ENCODE measurements around the gene ATP6AP2. TPM values are rescaled to one million over a fixed set of nuclear protein-coding genes. Genes with fewer than 3 reads are reported as not detected.

ATP6AP2 gene
- polyA plus RNA-seq, 3 donors, result 158 to 191 (median 173) TPM

DNA sequence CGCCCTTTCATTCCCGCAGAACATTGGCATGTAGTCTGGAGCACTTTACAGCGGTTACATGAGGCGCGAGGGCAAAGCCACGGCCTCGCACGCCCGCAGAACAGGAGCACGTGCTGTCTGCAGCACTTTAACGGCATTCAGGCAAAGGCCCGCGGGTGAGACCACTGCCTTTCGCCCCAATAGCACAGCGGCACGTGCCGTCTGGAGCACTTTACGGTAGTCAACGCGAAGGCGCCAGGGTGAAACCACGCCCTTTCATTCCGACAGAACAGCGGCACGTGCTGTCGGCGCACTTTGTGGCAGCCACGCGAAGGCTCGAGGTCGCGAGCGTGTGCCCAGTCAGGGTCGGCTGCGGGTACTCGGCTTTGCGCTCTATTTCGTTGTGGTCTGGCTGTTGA is 42.4 kb downstream of the ATP6AP2 start, which contains the start of gene MPC1L:
MPC1L (plus strand) TSS at position 290 of the 398 bp plus-strand sequence. CDS start 138 bp downstream, outside the sequence.
- DNase-seq, result no peak

DNA sequence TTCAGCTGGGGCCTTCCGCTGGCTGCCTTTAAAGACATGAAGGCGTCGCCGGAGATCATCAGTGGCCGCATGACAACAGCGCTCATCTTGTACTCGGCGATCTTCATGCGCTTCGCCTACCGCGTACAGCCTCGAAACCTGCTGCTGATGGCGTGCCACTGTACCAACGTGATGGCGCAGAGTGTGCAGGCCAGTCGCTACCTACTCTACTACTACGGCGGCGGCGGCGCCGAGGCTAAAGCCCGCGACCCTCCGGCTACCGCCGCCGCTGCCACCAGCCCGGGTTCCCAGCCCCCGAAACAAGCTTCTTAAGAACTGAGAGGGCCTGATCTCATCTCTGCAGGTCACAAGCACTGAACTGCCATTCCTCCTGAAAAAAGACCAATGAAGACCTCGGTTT is 42.9 kb downstream of the ATP6AP2 start:
- no peak for DNase-seq

DNA sequence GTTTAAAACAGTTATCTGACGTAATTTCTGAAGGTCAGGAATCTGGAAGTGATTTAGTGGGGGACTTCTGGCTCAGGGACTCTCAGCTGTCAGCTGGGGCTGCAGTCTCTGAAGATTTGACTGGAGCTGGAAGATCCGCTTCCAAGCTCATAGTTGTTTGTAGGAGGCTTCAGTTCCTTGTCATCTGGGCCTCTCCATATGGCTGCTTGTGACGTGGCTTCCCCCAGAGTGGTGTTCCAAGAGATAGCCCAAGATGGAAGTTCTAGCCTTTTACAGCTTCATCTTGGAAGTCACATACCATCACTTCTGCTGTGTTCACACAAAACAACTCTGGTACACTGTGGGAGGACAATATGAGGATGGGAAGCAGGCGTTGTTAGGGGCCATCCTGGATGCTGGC is 44.5 kb downstream of the ATP6AP2 start:
- no peak for DNase-seq

DNA sequence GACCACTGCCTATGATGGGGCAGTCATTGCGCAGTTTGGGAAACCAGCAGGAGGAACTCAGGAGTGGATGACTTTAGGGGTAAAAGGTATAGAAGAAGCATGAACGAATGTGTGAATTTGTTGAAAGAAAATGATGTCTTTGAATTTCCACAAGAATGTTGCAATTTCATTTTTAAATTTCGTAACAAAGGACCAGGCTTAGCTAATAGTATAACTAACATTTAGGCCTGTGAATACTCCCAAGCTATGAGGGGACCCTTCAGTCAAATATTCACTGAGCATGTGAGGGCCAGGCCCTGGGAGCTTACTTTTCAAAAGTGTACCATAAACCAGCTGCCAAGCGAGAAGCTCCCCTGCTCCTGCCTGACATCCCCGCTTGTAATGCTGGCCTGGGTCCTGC is 47.7 kb downstream of the ATP6AP2 start:
- no peak for DNase-seq

DNA sequence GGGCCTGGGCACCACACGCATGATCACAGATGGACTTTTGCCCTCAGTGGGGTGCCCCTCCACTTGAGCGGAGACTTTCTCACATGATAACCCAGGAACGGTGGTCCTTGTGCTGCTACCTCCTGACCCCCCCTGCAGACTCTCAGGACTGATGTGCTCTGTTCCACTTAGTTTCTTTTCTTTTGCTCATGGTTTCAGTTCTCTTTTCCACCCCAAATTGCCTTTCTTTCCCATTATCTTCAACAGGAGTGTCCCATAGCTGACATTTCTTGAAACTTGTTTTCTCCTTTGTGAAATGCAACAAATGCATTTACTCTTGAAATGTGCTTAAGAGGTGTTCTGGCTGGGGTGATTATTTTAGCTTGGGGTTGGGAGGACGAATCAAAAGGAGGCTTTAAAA is 51.4 kb downstream of the ATP6AP2 start:
- no peak for DNase-seq

DNA sequence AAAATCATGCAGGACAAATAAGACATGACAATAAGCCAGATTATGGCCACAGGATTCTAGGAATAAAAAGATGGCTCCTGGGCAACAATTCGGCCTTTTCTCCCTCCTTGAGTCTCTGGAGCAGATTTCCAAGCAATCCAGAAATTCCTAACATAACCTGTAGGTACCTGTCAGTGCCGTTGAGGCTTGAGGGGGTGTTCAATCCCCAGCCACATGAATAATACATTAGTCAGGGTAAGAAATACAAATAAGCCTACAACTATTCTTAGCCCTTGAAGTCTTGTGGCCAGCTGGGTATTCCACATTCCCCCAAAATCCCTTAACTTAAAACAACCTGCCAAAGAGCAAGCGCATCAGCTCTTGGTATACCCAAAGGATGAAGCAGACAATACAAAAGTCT is 56.9 kb downstream of the ATP6AP2 start:
- no peak for DNase-seq

DNA sequence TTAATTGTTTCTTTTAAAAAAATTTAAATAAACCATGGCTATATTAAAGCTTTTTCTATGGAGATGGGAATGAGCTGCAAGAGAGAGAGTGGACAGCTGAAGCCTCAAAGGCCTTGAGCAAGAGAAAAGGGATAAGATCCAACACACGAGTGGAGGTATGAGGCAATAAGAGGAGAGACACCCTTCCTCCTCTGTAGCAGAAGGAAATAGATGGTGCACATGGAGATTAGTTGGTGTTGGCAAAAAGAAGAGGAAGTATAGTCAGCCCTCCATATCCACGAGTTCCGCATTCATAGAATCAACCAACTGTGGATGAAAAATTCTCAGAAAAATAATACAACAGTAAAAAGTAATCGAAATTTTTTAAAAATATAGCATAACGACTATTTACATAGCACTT is 63.4 kb downstream of the ATP6AP2 start:
- no peak for DNase-seq

DNA sequence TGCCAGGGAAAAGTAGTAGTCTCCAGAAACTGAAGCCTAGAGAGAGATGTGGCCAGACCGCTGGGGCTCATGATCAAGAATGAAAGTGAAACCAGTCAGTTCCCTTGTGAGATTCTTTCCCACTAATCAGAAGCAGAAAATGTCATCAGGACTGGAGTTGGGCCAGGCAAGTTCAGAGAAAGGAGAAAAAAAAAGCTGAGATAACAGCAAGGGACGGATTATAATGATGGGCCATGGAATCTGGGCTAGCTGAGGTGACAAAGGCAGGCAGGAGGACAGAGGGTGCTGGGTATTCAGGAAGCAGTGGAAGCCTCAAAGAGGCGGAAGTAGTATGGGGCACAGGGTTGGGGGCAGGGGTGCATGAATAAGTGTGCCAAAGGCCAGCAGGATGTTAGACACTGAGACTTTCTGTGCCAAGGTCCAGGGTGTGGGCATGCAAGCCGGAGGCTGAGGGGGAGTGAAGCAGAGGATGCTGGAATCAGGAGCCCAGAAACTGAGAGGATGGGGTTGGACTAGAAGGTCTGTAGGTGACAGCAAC is 64.1 kb downstream of the ATP6AP2 start:
- peak; percentile 29 for DNase-seq

DNA sequence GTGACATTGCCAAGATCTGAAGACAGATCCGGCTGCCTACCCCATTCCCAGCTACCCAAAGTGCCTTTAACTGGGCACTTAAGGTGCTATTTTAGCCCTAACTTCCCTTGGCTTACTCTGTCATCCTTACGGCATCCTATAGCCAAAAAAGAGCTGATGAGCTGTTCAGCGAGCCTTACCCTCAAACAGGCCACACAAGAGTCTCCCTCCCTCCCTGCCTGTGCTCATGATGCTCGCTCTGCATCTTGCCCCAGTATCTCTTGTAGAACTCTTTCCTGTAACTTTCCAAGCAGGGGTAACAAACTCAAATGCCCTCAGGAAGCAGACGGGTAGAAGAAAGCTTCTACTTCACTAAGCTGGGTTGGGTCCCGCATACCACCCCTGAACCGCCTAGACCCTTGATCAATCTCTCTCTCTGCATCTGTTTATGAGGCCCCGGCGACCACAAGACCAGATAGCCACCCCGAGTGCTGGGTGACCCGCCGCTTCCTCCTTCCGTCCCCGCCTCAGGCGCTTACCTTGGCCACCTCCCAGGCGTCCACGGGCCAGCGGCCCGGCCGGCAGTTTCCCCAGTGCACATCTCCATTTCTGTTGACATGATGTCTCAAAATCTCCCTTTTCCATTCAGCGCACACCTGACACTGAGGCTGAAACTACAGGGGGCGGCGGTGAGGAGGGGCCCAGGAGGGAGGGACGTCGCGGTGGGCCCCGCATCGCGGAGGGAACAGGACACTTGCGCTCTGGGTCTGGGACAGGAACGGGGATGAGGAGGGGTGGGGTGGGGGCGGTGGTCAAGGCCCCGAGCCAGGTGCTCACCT is 65.9 kb downstream of the ATP6AP2 start:
- DNase-seq, result no peak

DNA sequence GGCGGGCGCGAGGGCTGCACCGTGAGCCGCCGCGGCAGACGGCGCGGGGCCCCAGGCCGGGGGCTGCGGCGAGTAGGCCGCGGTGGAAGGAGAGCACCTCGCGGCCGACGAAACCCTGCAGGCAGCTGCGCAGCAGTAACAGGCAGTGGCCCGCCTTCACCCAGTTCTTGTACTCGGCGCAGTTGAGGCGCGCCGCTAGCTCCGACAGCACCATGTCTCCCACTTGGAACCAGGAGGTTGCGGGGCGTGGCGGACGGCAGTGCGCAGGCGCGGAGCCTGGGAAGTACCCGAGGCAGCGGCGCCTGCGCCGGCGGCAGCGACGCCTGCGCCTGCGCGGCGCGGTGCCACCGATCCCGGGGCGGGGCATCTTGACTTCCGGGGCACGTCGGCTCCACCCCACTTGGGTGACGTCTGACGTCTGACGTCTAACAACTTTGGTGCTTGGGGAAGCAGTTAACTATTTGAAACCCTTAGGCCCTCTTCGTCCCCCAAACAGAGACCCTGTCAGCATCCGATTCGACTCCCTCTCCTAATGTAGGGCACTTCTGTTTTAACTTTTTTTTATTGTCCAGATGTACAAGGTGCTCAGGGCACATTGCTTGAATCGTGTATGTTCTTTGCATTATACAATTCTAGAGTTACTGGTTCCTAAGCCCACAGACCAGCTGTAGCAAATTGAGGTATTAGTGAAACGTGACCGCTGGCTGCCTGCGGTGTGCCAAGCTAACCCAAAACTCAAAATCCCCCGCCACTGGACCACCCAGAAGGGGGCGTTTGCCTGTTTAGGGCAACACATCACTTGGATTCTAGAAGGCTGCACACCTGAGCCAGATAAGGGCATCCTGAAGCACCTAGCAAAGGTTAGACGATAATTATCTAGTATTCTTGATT is 66.8 kb downstream of the ATP6AP2 start, which contains the start of gene CXorf38:
CXorf38 (minus strand) TSS at position 255 of the 891 bp plus-strand sequence; CDS start at position 214, 41 bp downstream.
- peak; percentile 88 for DNase-seq

DNA sequence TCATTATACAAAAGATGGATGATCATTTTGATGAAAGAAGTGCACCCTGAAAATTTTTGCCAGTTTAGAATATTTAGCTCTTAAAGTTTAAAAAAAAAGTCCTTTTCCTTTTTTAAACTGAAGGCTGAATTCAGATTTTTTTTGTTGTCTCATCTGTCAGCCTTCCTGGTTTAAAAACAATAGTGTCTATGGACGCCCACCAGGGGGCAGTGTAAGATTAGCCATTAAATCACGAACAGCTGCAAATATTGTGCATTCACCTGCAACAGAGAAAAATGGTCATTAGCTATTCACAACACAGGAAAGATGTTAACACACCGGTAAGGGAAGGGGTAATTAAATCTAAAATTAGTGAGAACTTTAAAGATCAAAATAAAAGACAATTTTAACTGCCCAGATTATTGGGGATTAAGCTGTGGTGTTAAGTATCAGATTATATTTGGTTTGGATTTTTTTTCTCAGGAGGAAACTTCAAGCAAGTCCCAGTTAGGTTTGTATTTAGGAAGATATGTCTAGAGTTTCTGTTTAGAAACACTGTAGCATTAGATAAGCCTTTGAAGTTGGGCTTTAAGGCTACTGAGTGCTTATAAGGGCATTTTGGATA is 71.0 kb downstream of the ATP6AP2 start:
- DNase-seq, result peak; percentile 67

DNA sequence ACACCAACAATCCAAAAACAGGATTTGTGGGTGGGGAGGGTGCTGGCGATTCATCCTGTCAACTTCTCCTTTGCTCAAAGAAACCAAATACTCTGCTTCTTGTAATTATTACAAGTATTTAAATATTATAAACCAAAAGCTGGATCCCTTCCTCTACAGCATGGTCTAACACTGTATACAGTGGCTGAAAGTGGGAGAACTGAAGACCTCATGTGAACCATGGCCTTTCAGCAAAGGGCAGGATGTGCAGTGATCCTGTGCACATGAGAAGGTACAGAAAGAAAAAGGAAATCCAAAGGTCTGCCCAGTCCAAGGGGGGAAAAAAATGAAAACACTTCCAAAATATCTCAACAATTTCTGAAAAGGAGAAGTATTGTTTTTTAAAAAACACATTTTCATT is 71.9 kb downstream of the ATP6AP2 start:
- no peak for DNase-seq

DNA sequence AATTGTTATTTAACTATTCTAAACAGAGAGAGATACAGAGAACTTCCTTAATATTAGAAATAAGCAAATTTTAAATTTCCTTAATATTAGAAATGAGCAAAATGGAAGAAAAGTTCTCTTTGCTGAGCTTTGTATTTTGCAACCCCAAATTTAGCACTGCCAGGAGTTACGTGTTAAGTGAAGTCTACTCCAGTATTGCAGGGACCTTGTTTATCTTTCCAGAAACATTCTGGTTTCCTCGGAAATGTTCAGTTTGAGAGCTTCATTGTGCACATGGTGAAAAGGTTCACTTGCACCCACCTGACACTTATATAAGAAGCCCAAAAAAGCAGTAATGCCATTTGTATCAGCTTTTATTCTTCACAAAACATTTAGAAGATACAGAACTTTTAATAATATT is 72.8 kb downstream of the ATP6AP2 start:
- no peak for DNase-seq

Other genes with a start within 250 kb of the ATP6AP2 start
- not detected for gene MPC1L, start 42.5 kb downstream of the ATP6AP2 start, polyA plus RNA-seq (ENCODE audit: insufficient read length in 3 of 3)
- 10 to 100 TPM in 2 of 3 donors, 1 to 10 TPM in 1; 7.9 to 12.3 (median 12.1) TPM for gene CXorf38, start 66.6 kb downstream of the ATP6AP2 start, polyA plus RNA-seq (ENCODE audit: insufficient read length in 3 of 3)
- 10 to 100 TPM; 44.8 to 64.1 (median 61.2) TPM for gene MED14, start 154.6 kb downstream of the ATP6AP2 start, polyA plus RNA-seq (ENCODE audit: insufficient read length in 3 of 3)

Measured in renal pelvis (tissue), 4 donors.